ENCODE data around the gene LRRC59.

LRRC59 gene

GRCh38 chr17:50397111-50397918 is at the start of gene LRRC59:
Gene LRRC59, minus strand, starts transcription at chr17:50397523. Its CDS starts 206 bp downstream, at chr17:50397317.
- DNase-seq (ENCODE audit: extremely low read depth, low read depth), result peak; percentile 44
- TF ChIP-seq, protein P1, sequence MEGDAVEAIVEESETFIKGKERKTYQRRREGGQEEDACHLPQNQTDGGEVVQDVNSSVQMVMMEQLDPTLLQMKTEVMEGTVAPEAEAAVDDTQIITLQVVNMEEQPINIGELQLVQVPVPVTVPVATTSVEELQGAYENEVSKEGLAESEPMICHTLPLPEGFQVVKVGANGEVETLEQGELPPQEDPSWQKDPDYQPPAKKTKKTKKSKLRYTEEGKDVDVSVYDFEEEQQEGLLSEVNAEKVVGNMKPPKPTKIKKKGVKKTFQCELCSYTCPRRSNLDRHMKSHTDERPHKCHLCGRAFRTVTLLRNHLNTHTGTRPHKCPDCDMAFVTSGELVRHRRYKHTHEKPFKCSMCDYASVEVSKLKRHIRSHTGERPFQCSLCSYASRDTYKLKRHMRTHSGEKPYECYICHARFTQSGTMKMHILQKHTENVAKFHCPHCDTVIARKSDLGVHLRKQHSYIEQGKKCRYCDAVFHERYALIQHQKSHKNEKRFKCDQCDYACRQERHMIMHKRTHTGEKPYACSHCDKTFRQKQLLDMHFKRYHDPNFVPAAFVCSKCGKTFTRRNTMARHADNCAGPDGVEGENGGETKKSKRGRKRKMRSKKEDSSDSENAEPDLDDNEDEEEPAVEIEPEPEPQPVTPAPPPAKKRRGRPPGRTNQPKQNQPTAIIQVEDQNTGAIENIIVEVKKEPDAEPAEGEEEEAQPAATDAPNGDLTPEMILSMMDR (IDR thresholded peaks at IDR 0.05; ENCODE audit: low read depth, low read length, missing control alignments), result peak; percentile 87
- peak within 1 kb of the TSS; percentile 100 for H3K4me3 ChIP-seq (replicated peaks; ENCODE audit: low read depth, low read length)

GRCh38 chr17:50445730-50446325 is 48.5 kb upstream of the LRRC59 start:
- TF ChIP-seq, protein P1 (IDR thresholded peaks at IDR 0.05; ENCODE audit: low read depth, low read length, missing control alignments), result no peak
- DNase-seq (ENCODE audit: extremely low read depth, low read depth), result no peak
- H3K4me3 ChIP-seq (replicated peaks; ENCODE audit: low read depth, low read length), result no peak overlapping the region

DNA sequence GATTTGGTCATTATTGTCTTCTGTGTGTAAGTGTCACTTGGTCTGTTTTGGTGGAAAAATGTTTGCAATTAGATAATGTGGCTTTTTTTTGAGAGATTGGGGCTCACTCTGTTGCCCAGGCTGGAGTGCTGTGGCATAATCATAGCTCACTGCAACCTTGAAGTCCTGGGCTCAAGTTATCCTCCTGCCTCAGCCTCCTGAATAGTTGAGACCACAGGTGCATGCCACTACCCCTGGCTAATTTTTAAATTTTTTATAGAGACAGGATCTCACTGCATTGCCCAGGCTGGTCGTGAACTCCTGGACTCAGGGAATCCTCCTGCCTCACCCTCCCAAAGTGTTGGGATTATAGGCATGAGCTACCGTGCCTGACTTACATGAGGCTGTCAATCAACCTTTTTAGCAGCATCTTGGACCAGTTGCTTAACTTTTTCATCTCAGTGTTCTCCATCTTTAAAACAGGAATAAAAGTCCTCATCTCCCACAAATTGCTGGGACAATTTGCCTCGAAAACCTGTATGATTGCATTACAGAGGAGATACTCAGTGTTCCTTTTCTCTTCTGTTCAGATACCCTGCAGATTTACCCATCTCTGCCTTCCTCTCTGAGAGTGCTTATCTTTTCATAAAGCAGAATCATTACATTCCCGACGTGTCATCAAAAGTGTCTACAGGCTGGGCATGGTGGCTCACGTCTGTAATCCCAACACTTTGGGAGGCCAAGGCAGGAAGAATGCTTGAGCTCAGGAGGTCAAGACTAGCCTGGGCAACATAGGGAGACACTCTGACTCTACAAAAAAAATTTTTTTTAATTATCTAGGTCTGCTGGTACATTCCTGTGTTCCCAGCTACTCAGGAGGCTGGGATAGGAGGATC is 47.8 kb upstream of the LRRC59 start:
- TF ChIP-seq, protein P1 (IDR thresholded peaks at IDR 0.05; ENCODE audit: low read depth, low read length, missing control alignments), result no peak
- DNase-seq (ENCODE audit: extremely low read depth, low read depth), result no peak
- no peak overlapping the region for H3K4me3 ChIP-seq (replicated peaks; ENCODE audit: low read depth, low read length)

DNA sequence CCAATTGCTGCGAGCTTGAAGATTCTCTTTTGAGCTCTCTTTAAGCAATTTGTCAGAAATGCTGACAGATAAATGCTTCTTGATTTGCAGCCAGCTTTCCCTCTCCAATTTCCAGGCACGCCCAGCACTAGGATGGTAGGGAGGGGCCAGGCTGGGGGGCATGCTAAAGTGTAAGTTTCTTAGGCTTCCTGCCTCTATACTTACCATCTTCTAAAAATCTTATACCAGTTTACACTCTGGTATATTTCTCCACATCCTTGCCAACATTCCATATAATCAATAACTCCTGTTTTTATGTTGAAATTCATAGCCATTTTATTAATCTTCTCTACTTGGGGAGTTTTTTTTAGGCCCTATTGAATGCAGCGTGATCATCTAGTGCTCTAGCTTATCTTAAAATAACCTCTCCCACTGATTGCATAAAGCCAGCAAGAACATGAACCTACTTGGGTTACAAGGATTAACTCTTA is 46.2 kb upstream of the LRRC59 start:
- H3K4me3 ChIP-seq (replicated peaks; ENCODE audit: low read depth, low read length), result no peak overlapping the region
- DNase-seq (ENCODE audit: extremely low read depth, low read depth), result no peak
- TF ChIP-seq, protein P1 (IDR thresholded peaks at IDR 0.05; ENCODE audit: low read depth, low read length, missing control alignments), result no peak

DNA sequence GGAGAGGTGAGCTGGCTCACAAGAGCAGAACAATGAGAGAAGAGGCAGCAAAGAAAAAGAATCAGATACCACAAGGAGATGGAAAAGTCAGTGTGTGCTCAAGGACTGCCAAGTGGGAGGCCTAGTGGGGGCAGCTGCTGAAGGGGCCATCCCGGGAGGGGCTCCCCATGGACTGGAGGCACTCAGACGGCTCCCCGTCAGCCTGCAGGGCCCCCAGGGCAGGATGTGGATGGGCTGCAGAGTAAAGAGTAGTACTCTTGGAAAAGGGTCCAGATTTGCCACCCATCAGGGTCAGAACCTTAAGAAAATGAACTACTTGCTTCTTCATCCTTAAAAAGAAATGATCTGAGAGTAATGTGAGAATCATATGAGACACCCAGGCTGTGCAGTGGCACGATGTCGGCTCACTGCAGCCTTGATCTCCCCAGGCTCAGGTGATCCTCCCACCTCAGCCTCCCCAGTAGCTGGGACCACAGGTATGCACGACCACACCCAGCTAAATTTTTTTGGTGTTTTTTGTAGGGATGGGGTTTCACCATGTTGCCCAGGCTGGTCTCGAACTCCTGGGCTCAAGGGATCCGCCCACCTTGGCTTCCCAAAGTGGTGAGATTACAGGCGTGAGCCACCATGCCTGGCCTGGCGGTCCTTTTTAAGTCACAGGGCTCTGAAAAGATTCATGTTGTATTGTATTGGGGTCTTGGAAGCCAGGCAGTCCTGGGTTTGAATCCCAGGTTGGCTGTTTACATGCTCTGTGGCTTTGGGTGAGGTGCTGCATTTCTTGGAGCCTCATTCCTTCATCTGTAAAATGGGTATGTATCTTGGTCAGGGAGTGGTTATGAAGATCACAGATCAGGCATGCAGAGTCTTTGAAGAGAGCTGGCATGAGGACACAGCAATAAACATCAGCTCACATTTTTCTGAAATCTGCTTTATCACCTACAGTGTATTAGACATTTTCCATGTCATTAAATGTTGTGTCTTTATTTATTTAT is 43.8 kb upstream of the LRRC59 start:
- no peak for DNase-seq (ENCODE audit: extremely low read depth, low read depth)
- no peak overlapping the region for H3K4me3 ChIP-seq (replicated peaks; ENCODE audit: low read depth, low read length)
- TF ChIP-seq, protein P1 (IDR thresholded peaks at IDR 0.05; ENCODE audit: low read depth, low read length, missing control alignments), result no peak

Data from HFF-Myc (cell line).